Right lobe of liver (tissue), 4 donors: ENCODE results near the gene SEC24D.

Experiments used
- POLR2A ChIP-seq: fragments of 450-650 bp; IDR thresholded peaks from one replicate; pipeline ENCODE4 v1.6.1; 2017; ENCODE audit warnings: antibody characterized with exemption, mild to moderate bottlenecking
- TF ChIP-seq, protein P1 (sequence below), 4 donors: fragments of 200-600 bp in 3 of 4; fragments of 450-650 bp in 1 of 4; IDR thresholded peaks; one replicate each; pipeline versions ENCODE4 v1.5.1 to v1.8.0; 2016 to 2022; ENCODE audit warnings: antibody characterized with exemption in 4 of 4, mild to moderate bottlenecking in 2 of 4
- donor health status: DM: no; HTN: no; CAD: no.
- donor health status: DM: no; HTN: no; CAD: no.
- donor health status: DM: no; HTN: yes; CAD: no.

DNA sequence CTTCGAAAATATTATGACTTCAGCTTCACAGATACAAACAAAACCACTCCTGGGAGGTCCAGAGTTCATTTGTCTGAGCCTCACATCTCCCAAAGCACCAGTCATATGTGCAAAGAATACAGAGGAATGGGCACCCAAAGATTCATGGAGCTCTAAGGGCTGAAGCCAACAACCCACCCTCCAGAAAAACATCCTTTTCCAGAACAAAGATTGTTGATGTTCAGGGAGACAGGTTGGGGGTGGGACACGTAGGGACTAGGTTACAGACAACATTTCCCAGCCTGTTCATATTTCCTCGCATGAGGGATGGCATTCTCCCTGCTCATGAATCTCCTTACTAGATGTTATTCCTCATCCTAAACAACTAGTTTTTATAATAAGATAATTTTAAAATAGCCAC is 79.5 kb downstream of the SEC24D start:
- TF ChIP-seq, protein P1, sequence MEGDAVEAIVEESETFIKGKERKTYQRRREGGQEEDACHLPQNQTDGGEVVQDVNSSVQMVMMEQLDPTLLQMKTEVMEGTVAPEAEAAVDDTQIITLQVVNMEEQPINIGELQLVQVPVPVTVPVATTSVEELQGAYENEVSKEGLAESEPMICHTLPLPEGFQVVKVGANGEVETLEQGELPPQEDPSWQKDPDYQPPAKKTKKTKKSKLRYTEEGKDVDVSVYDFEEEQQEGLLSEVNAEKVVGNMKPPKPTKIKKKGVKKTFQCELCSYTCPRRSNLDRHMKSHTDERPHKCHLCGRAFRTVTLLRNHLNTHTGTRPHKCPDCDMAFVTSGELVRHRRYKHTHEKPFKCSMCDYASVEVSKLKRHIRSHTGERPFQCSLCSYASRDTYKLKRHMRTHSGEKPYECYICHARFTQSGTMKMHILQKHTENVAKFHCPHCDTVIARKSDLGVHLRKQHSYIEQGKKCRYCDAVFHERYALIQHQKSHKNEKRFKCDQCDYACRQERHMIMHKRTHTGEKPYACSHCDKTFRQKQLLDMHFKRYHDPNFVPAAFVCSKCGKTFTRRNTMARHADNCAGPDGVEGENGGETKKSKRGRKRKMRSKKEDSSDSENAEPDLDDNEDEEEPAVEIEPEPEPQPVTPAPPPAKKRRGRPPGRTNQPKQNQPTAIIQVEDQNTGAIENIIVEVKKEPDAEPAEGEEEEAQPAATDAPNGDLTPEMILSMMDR (IDR thresholded peaks at IDR 0.05): no peak
- TF ChIP-seq POLR2A: no peak
